B cell (primary cell): ENCODE data around the gene TAF6. TPM values are rescaled to one million over a fixed set of nuclear protein-coding genes. Genes with fewer than 3 reads are reported as not detected.

Experiments
- ATAC-seq: fragments of 200-7000 bp; cut with Tn5 transposase; one replicate; pipeline ENCODE4 v1.10.0; 2021; ENCODE audit warnings: low read depth, mild to moderate bottlenecking, moderate number of reproducible peaks, moderate library complexity
- CTCF ChIA-PET: fragments of 350-600 bp; sonication (Branson Sonifier 250); formaldehyde crosslinking; loops from one replicate; lab custom pipeline; 2021; ENCODE audit warnings: antibody characterized with exemption, inconsistent platforms; lab: Charles Lee
- POLR2A ChIA-PET: fragments of 350-600 bp; sonication (Branson Sonifier 250); formaldehyde crosslinking; loops from one replicate; lab custom pipeline; 2021; ENCODE audit warnings: antibody characterized with exemption; lab: Charles Lee
- DNase-seq: peaks from one replicate; pipeline ENCODE4 v3.0.0; 2013
- H2AFZ ChIP-seq: 2 replicates; pipeline ENCODE4 v1.6.1; 2012; ENCODE audit warnings: mild to moderate bottlenecking, low read depth, low read length; ENCODE audit not compliant: insufficient read depth, poor library complexity, severe bottlenecking
- H3K27ac ChIP-seq, 2 donors: 1 replicate in 1 of 2; 2 replicates in 1 of 2; pipeline ENCODE4 v1.5.1; 2012 to 2013; ENCODE audit warnings: low read length in 2 of 2, mild to moderate bottlenecking in 2 of 2, moderate library complexity in 1 of 2
- H3K27me3 ChIP-seq, 4 experiments: fragments of 200-600 bp in 1 of 4; sonication (generic) in 1 of 4; replicated peaks in 1 of 4; 1 replicate in 2 of 4; 2 replicates in 2 of 4; pipeline versions ENCODE4 v1.6.1 to v1.7.0; 2013 to 2016; ENCODE audit warnings: low read length in 3 of 4, mild to moderate bottlenecking in 2 of 4, mixed read lengths in 1 of 4, moderate library complexity in 1 of 4; ENCODE audit not compliant: insufficient read depth in 4 of 4, control insufficient read depth in 3 of 4; ENCODE audit errors: control extremely low read depth in 1 of 4
- H3K36me3 ChIP-seq, 2 experiments: replicated peaks in 1 of 2; 1 replicate in 1 of 2; 2 replicates in 1 of 2; pipeline versions ENCODE4 v1.6.1 to v1.7.1; 2013; ENCODE audit warnings: low read length in 1 of 2; ENCODE audit not compliant: insufficient read depth in 2 of 2, control insufficient read depth in 1 of 2; ENCODE audit errors: control extremely low read depth in 1 of 2, extremely low read depth in 1 of 2
- H3K4me1 ChIP-seq, 2 donors: fragments of 200-600 bp in 1 of 2; sonication (generic) in 1 of 2; 1 replicate in 1 of 2; 2 replicates in 1 of 2; pipeline versions ENCODE4 v1.5.1 to v1.6.1; 2013 to 2017; ENCODE audit warnings: low read length in 2 of 2; ENCODE audit not compliant: control insufficient read depth in 2 of 2, insufficient read depth in 2 of 2
- H3K4me2 ChIP-seq: replicated peaks from 2 replicates; pipeline ENCODE3; 2012; ENCODE audit warnings: mild to moderate bottlenecking, low read depth, low read length; ENCODE audit not compliant: poor library complexity, severe bottlenecking
- H3K4me3 ChIP-seq, 5 experiments: fragments of 200-600 bp in 1 of 5; sonication (generic) in 1 of 5; 1 replicate in 3 of 5; 2 replicates in 2 of 5; pipeline versions ENCODE4 v1.5.1 to v1.7.0; 2011 to 2016; ENCODE audit warnings: low read length in 4 of 5, mild to moderate bottlenecking in 4 of 5, low read depth in 2 of 5, control low read depth in 1 of 5, moderate library complexity in 1 of 5; ENCODE audit not compliant: insufficient read depth in 1 of 5; ENCODE audit errors: control extremely low read depth in 1 of 5, extremely low read depth in 1 of 5
- H3K79me2 ChIP-seq: fragments of 200-600 bp; sonication (generic); one replicate; pipeline ENCODE4 v1.6.0; 2016; ENCODE audit warnings: low read length; ENCODE audit not compliant: control insufficient read depth, insufficient read depth
- H3K9ac ChIP-seq: fragments of 200-600 bp; sonication (generic); 2 replicates; pipeline ENCODE4 v1.6.1; 2017; ENCODE audit warnings: mild to moderate bottlenecking, low read length, moderate library complexity
- H3K9me3 ChIP-seq, 3 donors: one replicate each; pipeline versions ENCODE4 v1.6.1 to v1.7.1; 2013; ENCODE audit warnings: low read length in 2 of 3; ENCODE audit not compliant: control insufficient read depth in 2 of 3, insufficient read depth in 1 of 3; ENCODE audit errors: control extremely low read depth in 1 of 3
- H4K20me1 ChIP-seq: 2 replicates; pipeline ENCODE4 v1.6.0; 2012; ENCODE audit warnings: mild to moderate bottlenecking, low read length; ENCODE audit not compliant: insufficient read depth, control insufficient read depth, poor library complexity, severe bottlenecking
- H3K27ac Mint-ChIP-seq: one replicate; pipeline ENCODE4 v1.8.0; 2021; ENCODE audit warnings: mixed read lengths
- H3K27me3 Mint-ChIP-seq: one replicate; pipeline ENCODE4 v1.8.0; 2021; ENCODE audit warnings: mixed read lengths
- H3K4me1 Mint-ChIP-seq: one replicate; pipeline ENCODE4 v1.8.0; 2021; ENCODE audit warnings: mixed read lengths
- H3K4me3 Mint-ChIP-seq: one replicate; pipeline ENCODE4 v1.8.0; 2021; ENCODE audit warnings: mixed read lengths
- H3K9me3 Mint-ChIP-seq: one replicate; pipeline ENCODE4 v1.8.0; 2022; ENCODE audit warnings: mixed read lengths; ENCODE audit not compliant: insufficient read depth
- EZH2 ChIP-seq: IDR thresholded peaks from 2 replicates; pipeline ENCODE4 v1.6.1; 2012; ENCODE audit warnings: borderline replicate concordance, low read depth, mild to moderate bottlenecking, moderate library complexity, low read length; ENCODE audit not compliant: insufficient read depth, poor library complexity, severe bottlenecking
- WGBS: methylation state at CpG from one replicate; pipeline ENCODE4 v1.1.5; 2013; ENCODE audit warnings: missing lambda C conversion rate; ENCODE audit not compliant: insufficient coverage; 5-methylcytosine and 5-hydroxymethylcytosine counted together
- intact Hi-C: fragments of 100-400 bp; cut with micrococcal nuclease; formaldehyde crosslinking; loops from one replicate; pipeline ENCODE4 v1.10.0; 2022
- polyA plus RNA-seq: library from polyadenylated mRNA; depleted of rRNA; stranded (reverse); fragments of >200 nt; gene quantifications from 2 replicates; pipeline ENCODE4 v1.2.3, GENCODE V29; 2012
- total RNA-seq, 2 donors: library from RNA; stranded (reverse); fragments of 120-200 nt in 1 of 2; gene quantifications; 1 replicate in 1 of 2; 2 replicates in 1 of 2; pipeline versions ENCODE4 v1.2.3 to v1.2.4, GENCODE V29; 2013 to 2022
- TF ChIP-seq, protein P1 (sequence below): fragments of 200-600 bp; IDR thresholded peaks from one replicate; pipeline ENCODE4 v1.8.0; 2022; ENCODE audit warnings: antibody characterized with exemption, mild to moderate bottlenecking

Gene TAF6
- total and polyA plus RNA-seq, 2 donors (not counting 1 experiment from before 2014, with no cell fraction given) = 48.3 to 65.8 TPM

DNA sequence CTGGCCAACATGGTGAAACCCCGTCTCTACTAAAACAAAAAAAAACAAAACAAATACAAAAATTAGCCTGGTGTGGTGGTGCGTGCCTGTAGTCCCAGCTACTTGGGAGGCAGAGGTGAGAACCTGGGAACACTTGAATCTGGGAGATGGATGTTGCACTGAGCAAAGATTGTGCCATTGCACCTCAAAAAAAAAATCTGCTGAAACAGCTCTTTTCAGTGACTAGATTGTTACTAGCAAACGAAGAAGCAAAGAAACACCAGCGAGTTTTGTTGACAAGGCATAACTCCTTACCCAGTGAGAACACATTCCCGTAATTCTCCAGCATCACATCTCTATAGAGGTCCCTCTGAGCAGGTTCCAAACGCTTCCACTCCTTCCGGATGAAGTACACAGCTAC, 44.3 kb downstream of the TAF6 start:
- TF ChIP-seq, protein P1, sequence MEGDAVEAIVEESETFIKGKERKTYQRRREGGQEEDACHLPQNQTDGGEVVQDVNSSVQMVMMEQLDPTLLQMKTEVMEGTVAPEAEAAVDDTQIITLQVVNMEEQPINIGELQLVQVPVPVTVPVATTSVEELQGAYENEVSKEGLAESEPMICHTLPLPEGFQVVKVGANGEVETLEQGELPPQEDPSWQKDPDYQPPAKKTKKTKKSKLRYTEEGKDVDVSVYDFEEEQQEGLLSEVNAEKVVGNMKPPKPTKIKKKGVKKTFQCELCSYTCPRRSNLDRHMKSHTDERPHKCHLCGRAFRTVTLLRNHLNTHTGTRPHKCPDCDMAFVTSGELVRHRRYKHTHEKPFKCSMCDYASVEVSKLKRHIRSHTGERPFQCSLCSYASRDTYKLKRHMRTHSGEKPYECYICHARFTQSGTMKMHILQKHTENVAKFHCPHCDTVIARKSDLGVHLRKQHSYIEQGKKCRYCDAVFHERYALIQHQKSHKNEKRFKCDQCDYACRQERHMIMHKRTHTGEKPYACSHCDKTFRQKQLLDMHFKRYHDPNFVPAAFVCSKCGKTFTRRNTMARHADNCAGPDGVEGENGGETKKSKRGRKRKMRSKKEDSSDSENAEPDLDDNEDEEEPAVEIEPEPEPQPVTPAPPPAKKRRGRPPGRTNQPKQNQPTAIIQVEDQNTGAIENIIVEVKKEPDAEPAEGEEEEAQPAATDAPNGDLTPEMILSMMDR = no peak
- no peaks in the 10 kb centered on the region for H3K27me3 ChIP-seq
- H3K27me3 Mint-ChIP-seq = no peaks in the 10 kb centered on the region
- no peak overlapping the region for H3K4me3 Mint-ChIP-seq
- peaks cover 14% of the 10 kb centered on the region for H3K9me3 Mint-ChIP-seq
- peaks cover 1 to 38% (median 26%) of the 10 kb centered on the region in 3 donors for H3K9me3 ChIP-seq
- H3K79me2 ChIP-seq = peaks cover 14% of the 10 kb centered on the region
- peaks cover 9% of the 10 kb centered on the region for H3K4me1 Mint-ChIP-seq
- H3K36me3 ChIP-seq = peaks cover 28 to 81% of the 10 kb centered on the region in 2 experiments
- H3K27ac Mint-ChIP-seq = no peak overlapping the region
- no peaks in the 10 kb centered on the region for H3K4me1 ChIP-seq
- H4K20me1 ChIP-seq = peaks cover 18% of the 10 kb centered on the region
- no peak for DNase-seq
- no peak overlapping the region for H2AFZ ChIP-seq
- intact Hi-C loops = no loop called here
- H3K4me2 ChIP-seq = no peak overlapping the region
- H3K9ac ChIP-seq = no peak overlapping the region
- 98% methylated on average over 5 of the region's 7 CpGs for whole genome bisulfite sequencing
- H3K4me3 ChIP-seq = no peak overlapping the region
- CTCF ChIA-PET = no interaction called here
- POLR2A ChIA-PET = no interaction called here
- no peak for ATAC-seq
- H3K27ac ChIP-seq = no peak overlapping the region

DNA sequence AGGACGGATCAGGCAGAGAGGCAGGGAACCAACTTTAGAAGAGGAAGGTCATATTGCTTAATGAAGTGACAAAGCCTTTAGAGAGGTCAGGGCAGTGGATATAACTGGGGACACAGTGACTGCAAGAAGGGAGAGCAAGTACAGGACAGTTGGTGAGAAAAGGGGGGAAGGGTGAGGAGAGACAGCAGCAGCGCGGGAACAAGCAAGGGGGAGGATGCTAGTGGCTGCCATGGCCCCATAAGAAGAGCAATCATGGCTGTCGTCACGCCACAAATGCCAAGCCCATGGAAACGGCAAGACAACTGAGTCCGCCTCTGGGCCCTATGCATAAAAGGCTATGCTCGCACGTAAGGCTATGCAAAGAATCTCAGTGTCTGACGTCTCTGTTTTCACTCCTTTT, 46.7 kb downstream of the TAF6 start:
- Histone ChIP-seq H3K9ac (no peak overlapping the region), H3K27ac (no peak overlapping the region), H3K79me2 (no peaks in the 10 kb centered on the region), H3K4me1 (no peaks in the 10 kb centered on the region), H2AFZ (no peak overlapping the region), H3K27me3 (no peaks in the 10 kb centered on the region), H4K20me1 (peaks cover 9% of the 10 kb centered on the region), H3K36me3 (peaks cover 26 to 72% of the 10 kb centered on the region in 2 experiments), H3K4me3 (no peak overlapping the region), H3K4me2 (no peak overlapping the region), H3K9me3 (peaks cover 1 to 47% (median 26%) of the 10 kb centered on the region in 3 donors)
- 99% methylated on average over 10 of the region's 10 CpGs for WGBS
- Mint-ChIP-seq H3K27ac (no peak overlapping the region), H3K4me1 (peaks cover 2% of the 10 kb centered on the region), H3K4me3 (no peak overlapping the region), H3K27me3 (no peaks in the 10 kb centered on the region), H3K9me3 (peaks cover 14% of the 10 kb centered on the region)
- ChIA-PET POLR2A (interaction anchor here (0.8 kb wide), 1 partner anchor 57 kb away, joined by 5 read pairs; the partner anchor contains the start of gene ZKSCAN1), CTCF (interaction anchor here (1.0 to 1.6 kb wide), 2 partner anchors 14 to 46 kb away, joined by 3 to 4 read pairs; no protein-coding TSS in a partner anchor)
- ATAC-seq (no peak), DNase-seq (no peak)
- TF ChIP-seq, protein P1 = no peak
- TF ChIP-seq EZH2 = no peak
- intact Hi-C loops = no loop called here
